ENCODE results near the gene RNF5.

The RNF5 gene

GRCh38 chr6:32195902-32196681 is 17.9 kb downstream of the RNF5 start (continued):
- TF ChIP-seq SP3 (tag by site-specific recombination; IDR thresholded peaks at IDR 0.05) (peak; percentile 61), ZNF398 (tag by site-specific recombination; IDR thresholded peaks at IDR 0.05) (peak; percentile 93), MYNN (tag by site-specific recombination; IDR thresholded peaks at IDR 0.05; ENCODE audit: borderline replicate concordance) (no peak), PRDM10 (tag by site-specific recombination; IDR thresholded peaks at IDR 0.05) (peak; percentile 32), ZNF791 (tag by site-specific recombination; IDR thresholded peaks at IDR 0.05) (no peak), ZBTB8A (tag by site-specific recombination; IDR thresholded peaks at IDR 0.05) (peak; percentile 81; the same call in 1 of the 2 replicates), BCL11A (tag by site-specific recombination; IDR thresholded peaks at IDR 0.05; ENCODE audit: low read depth) (peak; percentile 77), EGR2 (tag by site-specific recombination; IDR thresholded peaks at IDR 0.05; ENCODE audit: low read depth) (peak; percentile 63; the same call in 1 of the 2 replicates), ZBTB26 (tag by site-specific recombination; optimal IDR thresholded peaks at IDR 0.05) (peak; percentile 97), PRDM6 (tag by site-specific recombination; IDR thresholded peaks at IDR 0.05) (no peak), ZNF174 (tag by site-specific recombination; IDR thresholded peaks at IDR 0.05) (no peak), GLI4 (tag by site-specific recombination; IDR thresholded peaks at IDR 0.05) (0 out of 2 replicates have a peak, but pooled peaks have one; percentile 44), ZNF580 (tag by site-specific recombination; IDR thresholded peaks at IDR 0.05) (peak; percentile 70; the same call in 1 of the 2 replicates), ZSCAN23 (tag by site-specific recombination; IDR thresholded peaks at IDR 0.05) (0 out of 2 replicates have a peak, but pooled peaks have one; percentile 42), ZNF501 (tag by site-specific recombination; IDR thresholded peaks at IDR 0.05) (peak; percentile 91), ZNF473 (tag by site-specific recombination; IDR thresholded peaks at IDR 0.05) (no peak), ZBTB49 (tag by site-specific recombination; IDR thresholded peaks at IDR 0.05; ENCODE audit: low read depth) (no peak), ZNF132 (tag by site-specific recombination; IDR thresholded peaks at IDR 0.05; ENCODE audit: borderline replicate concordance) (no peak), ZSCAN4 (tag by site-specific recombination; IDR thresholded peaks at IDR 0.05) (peak; percentile 40; the same call in 1 of the 2 replicates), TCF7L2 (IDR thresholded peaks at IDR 0.05; ENCODE audit: borderline replicate concordance, low read depth, low read length) (no peak), ZNF292 (tag by site-specific recombination; IDR thresholded peaks at IDR 0.05; ENCODE audit: borderline replicate concordance, low read depth) (no peak), ZNF24 (tag by site-specific recombination; IDR thresholded peaks at IDR 0.05) (no peak; the same call in none of the 2 replicates), ZNF133 (tag by site-specific recombination; IDR thresholded peaks at IDR 0.05) (no peak), MEIS1 (CRISPR knock-in tag; IDR thresholded peaks at IDR 0.05; ENCODE audit: borderline replicate concordance) (no peak), ZNF140 (tag by site-specific recombination; IDR thresholded peaks at IDR 0.05) (no peak), ZNF677 (tag by site-specific recombination; IDR thresholded peaks at IDR 0.05) (no peak), ZNF701 (tag by site-specific recombination; IDR thresholded peaks at IDR 0.05) (no peak)

Data from HEK293 (cell line).